Pons (tissue), 1 donor: ENCODE results near the gene CXXC5.

Experiments
- DNase-seq: peaks from one replicate; pipeline ENCODE4 v3.0.0-alpha.2; 2016; ENCODE audit warnings: low spot score

CXXC5 gene

GRCh38 chr5:139666551-139666950, 18.4 kb downstream of the CXXC5 start:
- no peak for DNase-seq

GRCh38 chr5:139667001-139667729, 19.0 kb downstream of the CXXC5 start:
- DNase-seq: no peak

GRCh38 chr5:139667730-139668063, 19.5 kb downstream of the CXXC5 start:
- DNase-seq: no peak

DNA sequence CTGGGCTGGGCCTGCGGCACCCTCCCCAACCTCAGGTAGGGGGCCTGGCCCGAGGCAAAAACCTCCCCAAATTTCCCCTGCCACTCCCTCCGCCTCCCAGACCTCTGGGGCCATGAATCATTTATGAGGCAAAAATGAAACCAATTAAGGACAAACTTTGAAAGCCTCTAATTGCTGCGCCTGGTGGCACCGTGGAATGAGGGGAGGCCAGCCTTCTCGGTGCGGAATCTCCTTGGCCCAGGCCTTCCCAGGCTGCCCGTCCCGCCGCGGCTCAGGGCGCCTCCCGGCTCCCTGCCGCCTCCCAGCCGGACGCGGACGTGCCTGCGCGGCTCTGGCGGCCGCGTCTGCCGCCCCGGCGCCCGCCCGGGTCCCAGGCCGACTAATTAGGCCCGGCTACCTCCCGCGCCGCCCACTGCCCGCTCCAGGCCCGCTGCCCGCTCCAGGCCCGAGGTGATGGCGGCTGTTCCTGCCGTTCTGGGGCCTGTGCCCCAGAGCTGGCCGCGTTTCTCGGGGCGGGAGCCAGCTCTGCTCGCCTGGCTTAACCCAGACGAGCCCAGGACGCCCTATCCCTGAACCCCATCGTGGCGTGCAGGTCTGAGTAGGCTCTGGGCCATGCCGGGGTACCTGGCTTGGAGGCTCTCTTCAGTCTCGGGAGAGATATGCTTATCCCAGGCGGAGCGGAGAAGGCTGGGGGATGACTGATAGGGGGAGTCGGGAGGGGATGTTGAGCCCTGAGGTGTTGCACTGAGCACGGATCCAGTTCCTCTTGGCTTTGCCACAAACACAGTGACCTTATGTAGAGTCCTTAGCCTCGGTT, 20.1 kb downstream of the CXXC5 start:
- no peak for DNase-seq

GRCh38 chr5:139668924-139669661, 20.9 kb downstream of the CXXC5 start:
- peak; percentile 37 for DNase-seq

- peak; percentile 24 for DNase-seq
Observed at GRCh38 chr5:139669662-139670368, 21.7 kb downstream of the CXXC5 start.

- DNase-seq: peak; percentile 76
Observed at GRCh38 chr5:139670369-139671095, 22.4 kb downstream of the CXXC5 start.

DNA sequence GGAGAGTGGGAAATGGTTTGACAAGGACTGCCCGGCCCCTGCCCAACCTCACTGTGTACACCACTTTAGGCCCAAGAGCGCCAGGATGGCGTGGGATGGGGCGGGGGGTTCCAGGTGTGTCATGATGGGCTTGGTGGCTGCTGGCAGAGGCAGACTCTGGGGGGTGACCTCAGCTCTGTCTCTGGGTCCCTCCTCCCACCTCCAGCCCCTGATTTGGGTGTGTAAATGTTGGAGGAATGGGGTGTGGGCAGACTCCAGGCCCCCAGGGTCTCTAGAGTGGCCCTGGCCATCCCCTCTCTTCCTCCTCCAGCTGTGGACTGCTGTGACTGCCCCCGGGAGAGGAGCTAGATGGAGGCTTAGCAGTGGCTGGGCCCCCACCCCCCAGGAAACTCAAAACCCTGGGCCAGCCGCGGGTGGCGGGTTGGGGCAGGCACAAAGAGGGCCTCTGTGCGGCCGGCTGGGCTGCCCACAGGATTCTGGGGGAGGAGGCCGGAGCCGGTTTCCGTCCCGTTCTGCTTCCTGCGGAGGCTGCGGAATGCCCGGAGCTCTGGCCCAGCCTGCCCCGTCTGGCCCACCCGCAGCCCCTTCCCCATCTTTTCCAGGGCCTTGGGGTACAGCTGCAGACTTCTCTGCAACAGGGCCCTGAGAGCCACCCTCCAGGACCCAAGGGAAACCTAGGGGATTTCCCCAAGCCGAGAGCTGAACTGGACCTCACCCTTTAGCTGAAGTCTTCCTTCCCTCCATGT, 23.1 kb downstream of the CXXC5 start:
- DNase-seq: peak; percentile 87

- DNase-seq: no peak
Observed at GRCh38 chr5:139675213-139675612, 27.1 kb downstream of the CXXC5 start.

- DNase-seq: no peak
Observed at GRCh38 chr5:139675825-139676224, 27.7 kb downstream of the CXXC5 start.

DNA sequence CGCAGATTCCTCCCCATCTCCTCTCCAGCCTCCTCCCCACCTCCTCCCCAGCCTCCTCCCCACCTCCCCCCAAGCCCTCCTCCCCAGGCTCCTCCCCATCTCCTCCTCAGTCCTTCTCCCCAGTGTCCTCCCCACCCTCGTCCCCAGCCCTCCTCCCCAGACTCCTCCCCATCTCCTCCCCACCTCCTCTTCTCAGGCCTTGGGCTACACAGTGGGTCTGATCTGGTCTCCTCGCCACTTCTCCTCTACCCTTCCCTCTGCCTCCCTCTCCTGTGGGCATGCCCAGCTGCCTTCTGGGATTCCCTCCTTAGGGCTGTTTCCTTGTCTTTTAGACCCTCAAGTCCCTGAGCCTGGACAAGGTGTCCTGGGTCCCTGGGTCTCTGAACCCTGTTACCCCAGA, 28.3 kb downstream of the CXXC5 start:
- no peak for DNase-seq

DNA sequence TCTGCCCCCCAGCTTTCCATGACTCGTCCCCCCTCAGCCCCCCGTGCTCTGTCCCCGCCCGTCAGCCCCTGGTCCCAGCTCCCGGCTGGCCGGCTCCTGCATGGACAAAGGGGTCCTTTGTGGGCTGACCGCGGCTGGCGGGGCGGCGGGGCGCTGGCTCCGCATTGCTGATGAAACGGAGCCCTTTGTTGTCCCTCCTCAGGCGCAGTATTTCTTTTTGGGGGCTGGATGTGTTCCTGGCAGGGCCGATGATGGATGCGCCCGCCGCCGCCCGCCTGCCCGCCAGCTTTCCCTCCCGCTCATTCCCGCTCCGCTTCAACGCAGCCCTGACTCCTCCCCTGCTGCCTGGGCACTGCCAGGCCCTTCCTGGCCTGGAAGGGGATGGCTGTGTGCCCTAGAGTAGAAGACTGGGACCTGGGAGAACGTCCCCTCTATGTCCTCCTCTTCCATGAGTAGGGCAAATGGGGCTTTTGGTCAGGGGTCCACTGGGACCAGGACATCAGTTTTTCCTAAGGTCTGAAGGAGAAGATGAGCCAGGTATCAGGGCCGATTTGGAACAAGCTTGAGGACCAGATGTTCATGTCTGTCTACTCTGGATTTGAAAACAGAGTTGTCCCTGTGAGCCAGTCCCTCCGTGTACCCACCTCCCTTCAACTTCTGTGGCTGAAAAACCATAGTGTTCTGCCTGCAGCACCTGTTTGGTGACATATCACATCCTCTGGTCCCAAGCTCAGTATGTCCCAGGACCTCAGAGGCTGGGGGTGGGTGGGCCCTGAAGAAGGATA, 29.0 kb downstream of the CXXC5 start:
- peak; percentile 93 for DNase-seq

DNA sequence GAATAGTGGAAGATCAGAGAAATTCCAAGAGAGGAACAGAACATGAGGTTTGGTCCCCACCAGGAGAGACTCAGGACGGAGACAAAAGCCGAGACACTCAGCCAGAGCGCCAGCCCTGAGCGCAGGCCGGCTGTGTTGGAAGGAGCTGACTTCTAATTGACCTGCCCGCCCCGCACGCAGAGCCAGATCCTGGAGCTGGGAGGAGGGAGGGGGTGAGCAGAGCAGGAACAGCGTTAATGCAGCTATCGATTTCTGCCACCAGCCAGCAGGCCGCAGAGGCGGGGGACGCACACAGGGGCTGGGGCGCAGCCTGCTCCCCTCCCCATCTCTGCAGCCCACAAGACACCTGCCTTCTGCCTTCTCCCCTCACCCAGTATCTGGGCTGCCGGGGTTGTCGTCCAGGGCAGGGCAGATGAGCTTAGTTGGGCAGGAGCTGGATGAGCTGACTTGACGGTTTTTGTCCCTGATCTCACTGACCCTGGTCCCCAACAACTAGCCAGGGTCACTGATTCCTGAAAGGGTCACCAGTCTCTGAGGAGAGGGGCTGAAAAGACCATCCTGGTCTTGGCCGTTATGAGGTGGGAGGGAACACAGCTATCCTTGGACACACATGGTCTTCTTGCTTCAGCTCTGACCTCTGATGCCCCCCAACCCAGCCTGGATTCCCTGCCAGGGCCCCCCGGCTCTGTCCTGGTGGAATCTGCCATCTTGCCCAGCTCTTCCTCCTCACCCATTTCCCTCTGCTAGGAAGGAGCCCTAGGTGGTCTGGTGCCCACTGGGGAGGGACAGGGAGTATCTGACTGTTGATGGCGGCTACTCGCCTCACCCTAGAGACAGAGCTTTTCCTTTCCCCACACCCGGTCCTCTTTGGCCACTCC, 29.8 kb downstream of the CXXC5 start:
- no peak for DNase-seq

GRCh38 chr5:139678751-139679750, 30.9 kb downstream of the CXXC5 start:
- peak; percentile 65 for DNase-seq

- no peak for DNase-seq
Observed at GRCh38 chr5:139680368-139681111, 32.4 kb downstream of the CXXC5 start.

- DNase-seq: no peak
Observed at GRCh38 chr5:139681112-139681458, 32.9 kb downstream of the CXXC5 start.

DNA sequence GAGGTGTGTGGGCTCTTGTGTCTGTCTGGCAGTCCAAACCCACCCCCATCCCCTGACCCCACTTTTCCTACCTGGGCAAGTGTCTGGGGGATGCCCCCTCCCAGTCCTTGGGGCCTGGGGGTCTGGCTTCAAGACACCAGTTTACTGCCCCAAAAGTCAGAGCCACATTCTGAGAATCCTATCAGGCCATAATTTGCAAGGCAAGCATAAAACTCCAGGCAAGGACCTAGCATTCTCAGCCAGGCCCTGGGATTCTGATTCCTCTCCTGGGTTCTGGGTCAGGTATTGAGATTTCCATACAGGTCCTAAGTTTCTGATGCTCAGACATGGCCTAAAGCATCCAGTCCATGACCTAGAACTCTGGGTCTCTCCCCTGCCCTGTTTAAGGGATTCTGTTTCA, 33.3 kb downstream of the CXXC5 start:
- DNase-seq: no peak
